ENCODE results near the gene SFMBT1. TPM values are rescaled to one million over a fixed set of nuclear protein-coding genes. Genes with fewer than 3 reads are reported as not detected.

Gene SFMBT1
- polyA plus RNA-seq, 2 of the 4 experiments (the other 2 are of a cell fraction) = 7.0 to 9.9 TPM

GRCh38 chr3:52859686-52860423 is 186.0 kb downstream of the SFMBT1 start:
- 89% methylated on average over 8 of the region's 8 CpGs for WGBS (ENCODE audit: missing lambda C conversion rate)
- no peak for ATAC-seq
- no peaks in the 10 kb centered on the region for H3K4me1 ChIP-seq
- DNase-seq (ENCODE audit: low read depth in 1 of 2, low spot score in 1 of 2) = no peak
- no peak overlapping the region for H3K4me3 ChIP-seq
- TF ChIP-seq MAX (IDR thresholded peaks at IDR 0.05) = no peak
- TF ChIP-seq ZNF302 (CRISPR knock-in tag; IDR thresholded peaks at IDR 0.05) = no peak
- no peak for TF ChIP-seq ZC3H11A (IDR thresholded peaks at IDR 0.05)
- ChIA-PET CTCF (interaction anchor here (0.9 to 1.4 kb wide), 2 partner anchors 11 to 19 kb away, joined by 3 read pairs; no protein-coding TSS in a partner anchor), POLR2A (no interaction called here)
- FAIRE-seq = no peak
- H3K9me3 ChIP-seq = no peaks in the 10 kb centered on the region
- no peak overlapping the region for H3K4me2 ChIP-seq
- H3K27ac ChIP-seq = no peak overlapping the region

- Histone ChIP-seq H3K4me3 (no peak overlapping the region), H3K4me2 (no peak overlapping the region), H3K4me1 (no peaks in the 10 kb centered on the region), H3K9me3 (no peaks in the 10 kb centered on the region), H3K27ac (no peak overlapping the region)
- CTCF ChIA-PET = no interaction called here
- POLR2A ChIA-PET = no interaction called here
- no peak for FAIRE-seq
- no peak for ATAC-seq
- no peak for DNase-seq (ENCODE audit: low read depth in 1 of 2, low spot score in 1 of 2)
- TF ChIP-seq HOXB5 (CRISPR knock-in tag; IDR thresholded peaks at IDR 0.05) = no peak
- no peak for TF ChIP-seq RCOR1 (IDR thresholded peaks at IDR 0.05; ENCODE audit: low read depth, low read length)
- no peak for TF ChIP-seq RAD21 (conservative IDR thresholded peaks at IDR 0.05 in 1 of 2, IDR thresholded peaks at IDR 0.05 in 1 of 2)
- no peak for TF ChIP-seq REST (IDR thresholded peaks at IDR 0.05)
- TF ChIP-seq CHD4 (IDR thresholded peaks at IDR 0.05; ENCODE audit: borderline replicate concordance) = no peak
- no peak for TF ChIP-seq HMGXB4 (CRISPR knock-in tag; IDR thresholded peaks at IDR 0.05; ENCODE audit: borderline replicate concordance)
- TF ChIP-seq SREBF2 (IDR thresholded peaks at IDR 0.05) = no peak
- TF ChIP-seq CBX2 (IDR thresholded peaks at IDR 0.05; ENCODE audit: borderline replicate concordance, low read depth) = no peak
- no peak for TF ChIP-seq MYC (IDR thresholded peaks at IDR 0.05; ENCODE audit: borderline replicate concordance, low read length)
- no peak for TF ChIP-seq SMC3 (IDR thresholded peaks at IDR 0.05)
- TF ChIP-seq MAX (IDR thresholded peaks at IDR 0.05) = no peak
- TF ChIP-seq POLR2AphosphoS2 (conservative IDR thresholded peaks at IDR 0.05; ENCODE audit: low read length) = no peak
- no peak for TF ChIP-seq HDAC2 (IDR thresholded peaks at IDR 0.05)
- no peak for TF ChIP-seq ESRRA (IDR thresholded peaks at IDR 0.05; ENCODE audit: borderline replicate concordance, low read length)
- TF ChIP-seq RARB (CRISPR knock-in tag; IDR thresholded peaks at IDR 0.05) = no peak
- no peak for TF ChIP-seq HES2 (IDR thresholded peaks at IDR 0.05)
- TF ChIP-seq CHD2 (IDR thresholded peaks at IDR 0.05; ENCODE audit: low read length, partially characterized antibody) = no peak
- WGBS (ENCODE audit: missing lambda C conversion rate) = 90% methylated on average over 5 of the region's 5 CpGs
Observed at GRCh38 chr3:52857864-52858263, 188.0 kb downstream of the SFMBT1 start.
